ENCODE data around the gene FBXL14. TPM values are rescaled to one million over a fixed set of nuclear protein-coding genes. Genes with fewer than 3 reads are reported as not detected.

FBXL14 gene
- polyA plus RNA-seq, 1 of the 3 experiments (the other 2 are of a cell fraction): 11.3 TPM

DNA sequence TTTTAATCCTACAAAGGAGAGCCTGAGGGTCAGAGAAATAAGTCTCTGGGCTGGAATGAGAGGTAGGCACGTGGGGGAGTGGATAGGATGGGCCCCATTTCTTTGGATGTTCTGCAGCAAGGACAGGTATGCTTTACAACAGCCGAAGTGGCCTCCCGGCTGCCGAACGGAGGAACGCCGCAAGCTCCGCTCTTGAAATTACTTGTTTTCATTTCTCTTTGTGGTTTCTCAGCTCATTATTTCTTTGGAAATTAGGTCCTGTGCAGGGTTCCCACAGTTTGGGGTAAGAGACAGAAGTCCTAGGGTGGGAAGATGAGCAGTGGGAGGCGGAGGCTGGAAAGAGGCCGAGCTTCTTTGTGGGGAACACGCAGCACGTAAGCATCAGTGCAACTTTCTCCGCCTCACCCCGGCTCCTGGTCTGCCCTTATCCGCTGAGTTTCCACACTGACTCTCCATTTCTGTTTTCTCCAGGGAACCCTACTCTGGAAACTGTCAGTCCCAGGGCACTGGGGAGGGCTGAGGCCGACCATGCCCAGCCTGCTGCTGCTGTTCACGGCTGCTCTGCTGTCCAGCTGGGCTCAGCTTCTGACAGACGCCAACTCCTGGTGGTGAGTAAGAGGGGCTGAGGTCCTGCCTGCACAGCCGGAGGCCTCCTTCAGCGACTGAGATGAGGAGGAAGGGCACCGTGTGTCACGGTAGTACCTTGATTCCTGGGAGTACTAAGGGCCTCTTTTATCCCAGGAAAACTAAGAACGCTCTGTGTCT lies 36.6 kb upstream of the FBXL14 start:
- TF ChIP-seq YY1 (IDR thresholded peaks at IDR 0.05; ENCODE audit: low read depth) (no peak), MXI1 (IDR thresholded peaks at IDR 0.05; ENCODE audit: low read depth, low read length) (peak; percentile 42; the same call in 1 of the 2 replicates)
- no peaks in the 10 kb centered on the region for H3K9me2 ChIP-seq
- peak; percentile 49 for DNase-seq
- CTCF ChIA-PET: interaction anchor here (0.8 to 9.6 kb wide), 15 partner anchors 9 to 513 kb away, joined by 3 to 166 read pairs (median 5); no protein-coding TSS in a partner anchor
- H3K79me2 ChIP-seq (ENCODE audit: insufficient read depth): peaks cover 13% of the 10 kb centered on the region; the same call in 1 of the 2 replicates
- 90% methylated on average over 21 of the region's 23 CpGs for WGBS (ENCODE audit: low lambda C conversion rate)
- H2AFZ ChIP-seq (ENCODE audit: low read depth): no peak overlapping the region
- H3K36me3 ChIP-seq (replicated peaks in 1 of 2; ENCODE audit: control insufficient read depth in 1 of 2, insufficient read depth in 2 of 2, low read length in 1 of 2): peaks cover 0 to 11% of the 10 kb centered on the region in 2 experiments
- H4K20me1 ChIP-seq (ENCODE audit: insufficient read depth): peaks cover 8% of the 10 kb centered on the region; the same call in 1 of the 2 replicates
- H3K27ac ChIP-seq (ENCODE audit: low read depth in 2 of 2, low read length in 1 of 2): 0 out of 4 replicates have a peak overlapping the region, but pooled peaks of 1 of the 2 experiments have one; percentile 9
- H3K4me3 ChIP-seq (ENCODE audit: low read depth in 2 of 2, low read length in 1 of 2): no peak overlapping the region; a peak in 1 of 4 replicates
- 0 out of 2 replicates have a peak overlapping the region, but pooled peaks have one; percentile 24 for H3K4me2 ChIP-seq
- POLR2A ChIA-PET: interaction anchor here (0.8 to 2.5 kb wide), 4 partner anchors 13 to 160 kb away, joined by 3 to 11 read pairs (median 6); no protein-coding TSS in a partner anchor
- no peak overlapping the region for H3K9ac ChIP-seq
- H3F3A ChIP-seq (replicated peaks; ENCODE audit: insufficient read depth): peaks cover 8% of the 10 kb centered on the region
- no peaks in the 10 kb centered on the region for H3K27me3 ChIP-seq (ENCODE audit: insufficient read depth)
- no peaks in the 10 kb centered on the region for H3K9me3 ChIP-seq
- H3K4me1 ChIP-seq (ENCODE audit: control insufficient read depth in 1 of 2, insufficient read depth in 2 of 2, low read depth in 1 of 2, low read length in 1 of 2): peaks cover 0 to 22% of the 10 kb centered on the region in 2 experiments; a peak in 2 of 4 replicates

- CTCF ChIA-PET: interaction anchor here (0.6 to 9.6 kb wide), 19 partner anchors 8 to 953 kb away, joined by 3 to 166 read pairs (median 5); no protein-coding TSS in a partner anchor
- H3K27ac ChIP-seq (ENCODE audit: low read depth in 2 of 2, low read length in 1 of 2): peak overlapping the region in 1 of 2 experiments; percentile 70; a peak in 2 of 4 replicates
- 0 out of 2 replicates have a peak overlapping the region, but pooled peaks have one; percentile 24 for H3K4me2 ChIP-seq
- no peak overlapping the region for H2AFZ ChIP-seq (ENCODE audit: low read depth)
- peak; percentile 88 for DNase-seq
- H3K9me3 ChIP-seq: no peaks in the 10 kb centered on the region
- H3K4me3 ChIP-seq (ENCODE audit: low read depth in 2 of 2, low read length in 1 of 2): peak overlapping the region in 1 of 2 experiments; percentile 42; a peak in 2 of 4 replicates
- TF ChIP-seq TAF1 (IDR thresholded peaks at IDR 0.05; ENCODE audit: borderline replicate concordance, low read depth, low read length): no peak
- TF ChIP-seq TEAD4 (IDR thresholded peaks at IDR 0.05; ENCODE audit: borderline replicate concordance, insufficient read depth): no peak
- TF ChIP-seq REST (IDR thresholded peaks at IDR 0.05; ENCODE audit: low read depth, low read length): no peak
- TF ChIP-seq MXI1 (IDR thresholded peaks at IDR 0.05; ENCODE audit: low read depth, low read length): peak; percentile 44
- TF ChIP-seq RAD21 (IDR thresholded peaks at IDR 0.05; ENCODE audit: low read length): peak; percentile 22; the same call in 1 of the 2 replicates
- no peak for TF ChIP-seq NFIC (IDR thresholded peaks at IDR 0.05; ENCODE audit: borderline replicate concordance)
- TF ChIP-seq SIN3A (IDR thresholded peaks at IDR 0.05; ENCODE audit: borderline replicate concordance, low read depth, low read length): no peak
- peak; percentile 66 for TF ChIP-seq RCOR1 (IDR thresholded peaks at IDR 0.05; ENCODE audit: low read length)
- peak in 1 of 2 experiments; percentile 26; a peak in 1 of 4 replicates for TF ChIP-seq EP300 (IDR thresholded peaks at IDR 0.05; ENCODE audit: borderline replicate concordance in 1 of 2, low read depth in 1 of 2, low read length in 1 of 2)
- TF ChIP-seq GATA2 (CRISPR knock-in tag; IDR thresholded peaks at IDR 0.05): no peak
- no peak for TF ChIP-seq CHD2 (IDR thresholded peaks at IDR 0.05; ENCODE audit: low read length, partially characterized antibody)
- H3K4me1 ChIP-seq (ENCODE audit: control insufficient read depth in 1 of 2, insufficient read depth in 2 of 2, low read depth in 1 of 2, low read length in 1 of 2): peaks cover 0 to 22% of the 10 kb centered on the region in 2 experiments; a peak in 2 of 4 replicates
- H3K79me2 ChIP-seq (ENCODE audit: insufficient read depth): peaks cover 12% of the 10 kb centered on the region; the same call in 1 of the 2 replicates
- POLR2A ChIA-PET: interaction anchor here (0.8 to 2.5 kb wide), 6 partner anchors 14 to 161 kb away, joined by 3 to 11 read pairs (median 6); partner anchors contain the start of gene ADIPOR2
- H3K9me2 ChIP-seq: no peaks in the 10 kb centered on the region
- 51% methylated on average over 24 of the region's 58 CpGs for WGBS (ENCODE audit: low lambda C conversion rate)
- peaks cover 0 to 7% of the 10 kb centered on the region in 2 experiments for H3K36me3 ChIP-seq (replicated peaks in 1 of 2; ENCODE audit: control insufficient read depth in 1 of 2, insufficient read depth in 2 of 2, low read length in 1 of 2)
- H3K27me3 ChIP-seq (ENCODE audit: insufficient read depth): no peaks in the 10 kb centered on the region
- H3F3A ChIP-seq (replicated peaks; ENCODE audit: insufficient read depth): peaks cover 8% of the 10 kb centered on the region
- no peak overlapping the region for H3K9ac ChIP-seq
- H4K20me1 ChIP-seq (ENCODE audit: insufficient read depth): peaks cover 8% of the 10 kb centered on the region; the same call in 1 of the 2 replicates
Measured at GRCh38 chr12:1630133-1630826, 35.9 kb upstream of the FBXL14 start.
